H1 (cell line): Measurements from ENCODE around the gene NCK2. TPM values are rescaled to one million over a fixed set of nuclear protein-coding genes. Genes with fewer than 3 reads are reported as not detected.
A peak's percentile ranks its signal among the peaks of the same experiment; 100 is the strongest.

ENCODE experiments used
- CTCF ChIA-PET: fragments of 300-600 bp; sonication (Branson Sonifier 250); formaldehyde crosslinking; loops from one replicate; lab custom pipeline; 2021; ENCODE audit not compliant: partially characterized antibody; lab: Charles Lee
- POLR2A ChIA-PET: fragments of 300-600 bp; sonication (Branson Sonifier 250); formaldehyde crosslinking; loops from one replicate; lab custom pipeline; 2021; ENCODE audit warnings: inconsistent platforms; ENCODE audit not compliant: partially characterized antibody; lab: Charles Lee
- DNase-seq, 2 experiments: peaks; one replicate each; pipeline versions ENCODE4 v3.0.0 to v3.0.0-alpha.2; 2010 to 2022; ENCODE audit warnings: low spot score in 2 of 2, low read depth in 1 of 2, mixed read lengths in 1 of 2
- FAIRE-seq: peaks from 2 replicates; lab custom pipeline; 2011; peaks lifted over from hg19 to GRCh38; lab: Jason Lieb, UNC
- H2AFZ ChIP-seq: 2 replicates; pipeline ENCODE4 v1.8.1; 2012; ENCODE audit warnings: low read length, inconsistent platforms
- H2AK5ac ChIP-seq: 2 replicates; pipeline ENCODE4 v1.6.1; 2013; ENCODE audit warnings: low read depth, low read length
- H2BK120ac ChIP-seq: replicated peaks from 2 replicates; pipeline ENCODE3; 2013; ENCODE audit warnings: low read depth, low read length, inconsistent platforms
- H2BK12ac ChIP-seq: 2 replicates; pipeline ENCODE4 v1.6.1; 2013; ENCODE audit warnings: low read depth, low read length
- H2BK15ac ChIP-seq: 2 replicates; pipeline ENCODE4 v1.6.1; 2013; ENCODE audit warnings: low read length
- H2BK20ac ChIP-seq: 2 replicates; pipeline ENCODE4 v1.6.1; 2013; ENCODE audit warnings: low read length
- H2BK5ac ChIP-seq: 2 replicates; pipeline ENCODE4 v1.6.1; 2013; ENCODE audit warnings: low read depth, low read length
- H3K14ac ChIP-seq: 2 replicates; pipeline ENCODE4 v1.6.1; 2013; ENCODE audit warnings: inconsistent platforms; ENCODE audit not compliant: insufficient read length
- H3K18ac ChIP-seq: 2 replicates; pipeline ENCODE4 v1.6.1; 2013; ENCODE audit warnings: low read length; ENCODE audit errors: extremely low read depth
- H3K23ac ChIP-seq: 2 replicates; pipeline ENCODE4 v1.6.1; 2013; ENCODE audit warnings: inconsistent platforms; ENCODE audit not compliant: insufficient read length
- H3K23me2 ChIP-seq: 2 replicates; pipeline ENCODE4 v1.6.1; 2013; ENCODE audit warnings: low read depth, low read length
- H3K27ac ChIP-seq: 2 replicates; pipeline ENCODE4 v1.6.1; 2011; ENCODE audit warnings: low read depth, low read length, inconsistent platforms
- H3K27me3 ChIP-seq, 4 experiments: replicated peaks in 1 of 4; 1 replicate in 1 of 4; 2 replicates in 3 of 4; pipeline versions ENCODE4 v1.6.1 to v1.8.1; 2011 to 2013; ENCODE audit warnings: low read length in 3 of 4, mild to moderate bottlenecking in 3 of 4, inconsistent platforms in 2 of 4, mixed read lengths in 2 of 4, moderate library complexity in 1 of 4; ENCODE audit not compliant: control insufficient read depth in 3 of 4, insufficient read depth in 3 of 4; ENCODE audit errors: extremely low read depth in 1 of 4
- H3K36me3 ChIP-seq, 4 experiments: 2 replicates each; pipeline versions ENCODE4 v1.6.1 to v1.8.1; 2011 to 2013; ENCODE audit warnings: mild to moderate bottlenecking in 4 of 4, low read length in 3 of 4, moderate library complexity in 2 of 4, control low read depth in 1 of 4, inconsistent platforms in 1 of 4; ENCODE audit not compliant: insufficient read depth in 4 of 4, control insufficient read depth in 2 of 4
- H3K4ac ChIP-seq: replicated peaks from 2 replicates; pipeline ENCODE3; 2013; ENCODE audit warnings: low read length, low read depth, mixed read lengths, inconsistent platforms; ENCODE audit not compliant: insufficient read length
- H3K4me1 ChIP-seq, 4 experiments: replicated peaks in 1 of 4; 1 replicate in 1 of 4; 2 replicates in 3 of 4; pipeline versions ENCODE4 v1.6.1 to v1.8.1; 2011 to 2013; ENCODE audit warnings: low read length in 3 of 4, inconsistent platforms in 2 of 4, mixed read lengths in 1 of 4; ENCODE audit not compliant: insufficient read depth in 4 of 4, control insufficient read depth in 3 of 4
- H3K4me2 ChIP-seq, 2 experiments: 2 replicates each; pipeline versions ENCODE4 v1.6.1 to v1.8.1; 2011 to 2013; ENCODE audit warnings: low read depth in 2 of 2, low read length in 2 of 2, control low read depth in 1 of 2, inconsistent platforms in 1 of 2, mild to moderate bottlenecking in 1 of 2; ENCODE audit not compliant: insufficient read depth in 1 of 2
- H3K4me3 ChIP-seq, 4 experiments: fragments of 200-600, 300-600 bp in 1 of 4; sonication (generic), shearing (Covaris generic), sonication (Bioruptor Twin) in 1 of 4; 2 replicates each; pipeline versions ENCODE4 v1.5.1 to v1.8.1; 2011 to 2016; ENCODE audit warnings: low read length in 4 of 4, low read depth in 3 of 4, control low read depth in 2 of 4, inconsistent platforms in 2 of 4, mild to moderate bottlenecking in 2 of 4, mixed read lengths in 1 of 4, moderate library complexity in 1 of 4; ENCODE audit not compliant: insufficient read depth in 2 of 4; ENCODE audit errors: extremely low read depth in 1 of 4
- H3K56ac ChIP-seq: replicated peaks from 2 replicates; pipeline ENCODE3; 2013; ENCODE audit warnings: low read depth, mild to moderate bottlenecking, mixed read lengths, low read length, inconsistent platforms; ENCODE audit not compliant: insufficient read length
- H3K79me1 ChIP-seq: 2 replicates; pipeline ENCODE4 v1.6.1; 2013; ENCODE audit warnings: low read depth, low read length, control low read depth
- H3K79me2 ChIP-seq, 2 experiments: 2 replicates each; pipeline versions ENCODE4 v1.6.1 to v1.8.1; 2012 to 2013; ENCODE audit warnings: low read length in 2 of 2, mild to moderate bottlenecking in 2 of 2, inconsistent platforms in 1 of 2; ENCODE audit not compliant: insufficient read depth in 2 of 2, control insufficient read depth in 1 of 2
- H3K9ac ChIP-seq, 4 experiments: replicated peaks in 1 of 4; 1 replicate in 1 of 4; 2 replicates in 3 of 4; pipeline versions ENCODE4 v1.6.1 to v1.8.1; 2011 to 2013; ENCODE audit warnings: low read depth in 3 of 4, low read length in 3 of 4, control low read depth in 2 of 4, mild to moderate bottlenecking in 2 of 4, moderate library complexity in 2 of 4, inconsistent platforms in 1 of 4; ENCODE audit errors: extremely low read depth in 1 of 4
- H3K9me3 ChIP-seq, 2 experiments: 2 replicates each; pipeline versions ENCODE4 v1.6.1 to v1.8.1; 2012 to 2013; ENCODE audit warnings: mild to moderate bottlenecking in 2 of 2, moderate library complexity in 2 of 2, control low read depth in 1 of 2, inconsistent platforms in 1 of 2, low read depth in 1 of 2, low read length in 1 of 2, mixed read lengths in 1 of 2; ENCODE audit not compliant: insufficient read depth in 2 of 2
- H4K20me1 ChIP-seq, 2 experiments: replicated peaks in 1 of 2; 2 replicates each; pipeline versions ENCODE3 to v1.8.1; 2011 to 2013; ENCODE audit warnings: inconsistent platforms in 2 of 2, low read length in 2 of 2, mild to moderate bottlenecking in 1 of 2; ENCODE audit not compliant: insufficient read depth in 2 of 2, control insufficient read depth in 1 of 2
- H4K5ac ChIP-seq: 2 replicates; pipeline ENCODE4 v1.6.1; 2013; ENCODE audit warnings: low read length, low read depth, mixed read lengths, inconsistent platforms; ENCODE audit not compliant: insufficient read length
- H4K8ac ChIP-seq: 2 replicates; pipeline ENCODE4 v1.8.0; 2013; ENCODE audit warnings: mild to moderate bottlenecking, moderate library complexity, low read length, inconsistent platforms; ENCODE audit not compliant: insufficient read depth; ENCODE audit errors: extremely low read depth
- H4K91ac ChIP-seq: replicated peaks from 2 replicates; pipeline ENCODE3; 2013; ENCODE audit warnings: low read length, mixed read lengths, inconsistent platforms; ENCODE audit not compliant: insufficient read length
- BRCA1 ChIP-seq: IDR thresholded peaks from 2 replicates; pipeline ENCODE4 v1.6.1; 2012; ENCODE audit warnings: low read depth, low read length, improper control_type of control experiment
- CBX5 ChIP-seq: fragments of 300-800, 300-1000 bp; sonication (generic); IDR thresholded peaks from 2 replicates; pipeline ENCODE4 v1.7.1; 2016; ENCODE audit warnings: antibody characterized with exemption, low read length, low read depth
- CEBPB ChIP-seq: IDR thresholded peaks from 2 replicates; pipeline ENCODE4 v1.6.1; 2012; ENCODE audit warnings: low read depth, low read length
- SIX5 ChIP-seq: IDR thresholded peaks from 2 replicates; pipeline ENCODE4 v1.6.1; 2011; ENCODE audit warnings: mild to moderate bottlenecking, low read depth, low read length
- SP1 ChIP-seq: IDR thresholded peaks from 2 replicates; pipeline ENCODE4 v1.6.1; 2011; ENCODE audit warnings: low read depth, low read length
- WGBS, 2 experiments: shearing (Covaris generic) in 1 of 2; methylation state at CpG; one replicate each; pipeline versions ENCODE4 v1.1.6 to v1.1.7; 2013 to 2015; ENCODE audit warnings: low lambda C conversion rate in 2 of 2, mixed read lengths in 2 of 2, inconsistent platforms in 1 of 2, low coverage in 1 of 2, missing lambda C conversion rate in 1 of 2; ENCODE audit not compliant: insufficient replicate concordance in 2 of 2, insufficient coverage in 1 of 2, insufficient read length in 1 of 2; ENCODE audit errors: extremely low coverage in 1 of 2, missing lambda C conversion rate in 1 of 2; 5-methylcytosine and 5-hydroxymethylcytosine counted together
- polyA plus RNA-seq, 7 experiments: library from polyadenylated mRNA; depleted of rRNA in 3 of 7; stranded (reverse) in 5 of 7; unstranded in 2 of 7; fragments of >200 nt in 5 of 7; fragments of 200-250 nt in 2 of 7; gene quantifications; 1 replicate in 5 of 7; 2 replicates in 1 of 7; 4 replicates in 1 of 7; pipeline versions ENCODE4 v1.2.1 to v1.2.3, GENCODE V29; 2011 to 2013; ENCODE audit warnings: missing spikeins in 2 of 7, mixed read lengths in 2 of 7
- total RNA-seq: library from RNA; stranded (reverse); fragmentation: NEBNext Ultra II Directional; extraction: Animal tissue kit (Norgen Biotek cat#: 25700); gene quantifications from 2 replicates; pipeline ENCODE4 v1.2.1, GENCODE V29; 2021
- TF ChIP-seq, protein P1 (sequence below): IDR thresholded peaks from 2 replicates; pipeline ENCODE4 v1.6.1; 2012; ENCODE audit warnings: low read length, inconsistent platforms
- TF ChIP-seq, protein P2 (sequence below), 3 experiments: IDR thresholded peaks; 1 replicate in 2 of 3; 2 replicates in 1 of 3; pipeline versions ENCODE4 v1.5.1 to v1.6.1; 2011; ENCODE audit warnings: low read length in 3 of 3, mild to moderate bottlenecking in 3 of 3, inconsistent platforms in 2 of 3, low read depth in 1 of 3, moderate library complexity in 1 of 3; ENCODE audit not compliant: insufficient read depth in 1 of 3; ENCODE audit errors: control extremely low read depth in 1 of 3

Gene NCK2
- total and polyA plus RNA-seq, 2 of the 8 experiments (the other 6 are each of a cell fraction or from before 2014, with no cell fraction given): 30.3 to 65.7 TPM

DNA sequence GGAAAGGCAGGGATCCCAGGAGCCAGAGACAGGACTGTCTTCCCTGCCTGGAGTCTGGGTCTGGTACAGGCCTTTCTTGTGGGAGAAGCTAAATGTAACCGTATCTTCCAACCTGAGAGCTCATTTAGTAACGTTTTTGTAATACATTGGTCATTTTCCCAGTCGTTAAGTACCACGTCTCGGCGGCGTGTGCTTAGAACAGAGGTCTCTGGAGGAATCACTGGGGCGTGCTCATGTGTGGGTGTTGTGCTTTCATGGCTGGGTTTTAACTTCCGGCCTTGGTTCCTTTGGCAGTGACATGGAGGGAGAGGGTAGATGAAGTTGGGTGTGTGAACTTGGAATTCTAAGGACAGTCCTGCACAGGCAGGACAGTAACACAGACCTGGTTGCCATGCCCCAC lies 79.7 kb downstream of the NCK2 start:
- no peak for DNase-seq
- Histone ChIP-seq H3K4me3 (no peak overlapping the region), H4K5ac (no peak overlapping the region), H3K27ac (no peak overlapping the region; the same call in 1 of the 2 replicates), H2BK15ac (no peak overlapping the region), H3K56ac (no peak overlapping the region), H3K27me3 (no peaks in the 10 kb centered on the region), H3K23me2 (no peaks in the 10 kb centered on the region), H4K20me1 (peaks cover 2 to 11% of the 10 kb centered on the region in 2 experiments), H3K79me1 (peaks cover 10% of the 10 kb centered on the region; the same call in 1 of the 2 replicates), H3K14ac (no peak overlapping the region), H2BK12ac (no peak overlapping the region), H3K23ac (no peak overlapping the region), H3K4ac (no peak overlapping the region), H3K36me3 (no peaks in the 10 kb centered on the region; a peak in 1 of 8 replicates), H2AFZ (no peak overlapping the region), H2BK20ac (no peak overlapping the region), H3K18ac (no peak overlapping the region), H4K8ac (peak overlapping the region; percentile 43), H2BK5ac (no peak overlapping the region), H2AK5ac (no peak overlapping the region), H3K4me1 (no peaks in the 10 kb centered on the region), H3K4me2 (no peak overlapping the region), H4K91ac (no peak overlapping the region), H2BK120ac (no peak overlapping the region), H3K9me3 (no peaks in the 10 kb centered on the region), H3K79me2 (peaks cover 6 to 67% of the 10 kb centered on the region in 2 experiments; a peak in 3 of 4 replicates), H3K9ac (no peak overlapping the region)
- ChIA-PET POLR2A (interaction anchor here (0.5 kb wide), 1 partner anchor 26 kb away, joined by 3 read pairs; no protein-coding TSS in a partner anchor), CTCF (no interaction called here)
- FAIRE-seq: no peak
- WGBS, 2 experiments: 82% methylated on average over 9 of the region's 9 CpGs; no CpG with 5 or more reads in 1 of the 2 experiments
- TF ChIP-seq CBX5 (no peak), CEBPB (no peak), SP1 (no peak), BRCA1 (no peak), SIX5 (no peak)
- TF ChIP-seq, protein P1, sequence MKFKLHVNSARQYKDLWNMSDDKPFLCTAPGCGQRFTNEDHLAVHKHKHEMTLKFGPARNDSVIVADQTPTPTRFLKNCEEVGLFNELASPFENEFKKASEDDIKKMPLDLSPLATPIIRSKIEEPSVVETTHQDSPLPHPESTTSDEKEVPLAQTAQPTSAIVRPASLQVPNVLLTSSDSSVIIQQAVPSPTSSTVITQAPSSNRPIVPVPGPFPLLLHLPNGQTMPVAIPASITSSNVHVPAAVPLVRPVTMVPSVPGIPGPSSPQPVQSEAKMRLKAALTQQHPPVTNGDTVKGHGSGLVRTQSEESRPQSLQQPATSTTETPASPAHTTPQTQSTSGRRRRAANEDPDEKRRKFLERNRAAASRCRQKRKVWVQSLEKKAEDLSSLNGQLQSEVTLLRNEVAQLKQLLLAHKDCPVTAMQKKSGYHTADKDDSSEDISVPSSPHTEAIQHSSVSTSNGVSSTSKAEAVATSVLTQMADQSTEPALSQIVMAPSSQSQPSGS: no peak
- TF ChIP-seq, protein P2, sequence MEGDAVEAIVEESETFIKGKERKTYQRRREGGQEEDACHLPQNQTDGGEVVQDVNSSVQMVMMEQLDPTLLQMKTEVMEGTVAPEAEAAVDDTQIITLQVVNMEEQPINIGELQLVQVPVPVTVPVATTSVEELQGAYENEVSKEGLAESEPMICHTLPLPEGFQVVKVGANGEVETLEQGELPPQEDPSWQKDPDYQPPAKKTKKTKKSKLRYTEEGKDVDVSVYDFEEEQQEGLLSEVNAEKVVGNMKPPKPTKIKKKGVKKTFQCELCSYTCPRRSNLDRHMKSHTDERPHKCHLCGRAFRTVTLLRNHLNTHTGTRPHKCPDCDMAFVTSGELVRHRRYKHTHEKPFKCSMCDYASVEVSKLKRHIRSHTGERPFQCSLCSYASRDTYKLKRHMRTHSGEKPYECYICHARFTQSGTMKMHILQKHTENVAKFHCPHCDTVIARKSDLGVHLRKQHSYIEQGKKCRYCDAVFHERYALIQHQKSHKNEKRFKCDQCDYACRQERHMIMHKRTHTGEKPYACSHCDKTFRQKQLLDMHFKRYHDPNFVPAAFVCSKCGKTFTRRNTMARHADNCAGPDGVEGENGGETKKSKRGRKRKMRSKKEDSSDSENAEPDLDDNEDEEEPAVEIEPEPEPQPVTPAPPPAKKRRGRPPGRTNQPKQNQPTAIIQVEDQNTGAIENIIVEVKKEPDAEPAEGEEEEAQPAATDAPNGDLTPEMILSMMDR (IDR thresholded peaks at IDR 0.05; ENCODE audit: control extremely low read depth in 1 of 3, insufficient read depth in 1 of 3, low read depth in 1 of 3, low read length in 3 of 3): no peak
